OCI-LY3 (cell line): Measurements from ENCODE around the gene BICDL1.

Source experiments
- H2AFZ ChIP-seq: fragments of 200-600, 300-600 bp; shearing (Covaris generic); 2 replicates; pipeline ENCODE4 v1.6.0; 2014; ENCODE audit warnings: antibody characterized with exemption, low read depth, low read length
- H3K27ac ChIP-seq: fragments of 200-600, 300-600 bp; sonication (generic); 2 replicates; pipeline ENCODE4 v1.5.1; 2014; ENCODE audit warnings: mild to moderate bottlenecking, low read length, moderate library complexity, mixed read lengths
- H3K27me3 ChIP-seq: fragments of 200-600, 300-600 bp; sonication (generic); 2 replicates; pipeline ENCODE4 v1.6.1; 2014; ENCODE audit warnings: low read depth, low read length, mixed read lengths
- H3K36me3 ChIP-seq: fragments of 200-600, 300-600 bp; sonication (generic); replicated peaks from 2 replicates; pipeline ENCODE3; 2014; ENCODE audit warnings: low read depth, low read length, mixed read lengths
- H3K4me1 ChIP-seq: fragments of 300-600, 200-600 bp; sonication (generic); 2 replicates; pipeline ENCODE4 v1.6.1; 2014; ENCODE audit warnings: low read length, mixed read lengths
- H3K4me2 ChIP-seq: fragments of 200-600, 300-600 bp; sonication (generic); 2 replicates; pipeline ENCODE4 v1.6.1; 2014; ENCODE audit warnings: low read length, mixed read lengths
- H3K4me3 ChIP-seq: fragments of 300-600, 200-600 bp; sonication (generic); 2 replicates; pipeline ENCODE4 v1.5.1; 2014; ENCODE audit warnings: antibody characterized with exemption, mild to moderate bottlenecking, low read length, moderate library complexity
- H3K79me2 ChIP-seq: fragments of 300-600, 200-600 bp; shearing (Covaris generic); 2 replicates; pipeline ENCODE4 v1.6.1; 2014; ENCODE audit warnings: mild to moderate bottlenecking, low read length, mixed read lengths
- H3K9ac ChIP-seq: fragments of 300-600, 200-600 bp; shearing (Covaris generic); 2 replicates; pipeline ENCODE4 v1.6.0; 2014; ENCODE audit warnings: mild to moderate bottlenecking, low read length, moderate library complexity
- H3K9me3 ChIP-seq: fragments of 200-600, 300-600 bp; shearing (Covaris generic); 2 replicates; pipeline ENCODE4 v1.6.1; 2014; ENCODE audit warnings: low read length, mixed read lengths; ENCODE audit not compliant: insufficient read depth
- H4K20me1 ChIP-seq: fragments of 200-600, 300-600 bp; sonication (generic); 2 replicates; pipeline ENCODE4 v1.6.1; 2016; ENCODE audit warnings: low read length, mixed read lengths; ENCODE audit not compliant: insufficient read depth
- EZH2phosphoT487 ChIP-seq: fragments of 200-600 bp; shearing (Covaris generic); IDR thresholded peaks from 2 replicates; pipeline ENCODE4 v1.6.1; 2018; ENCODE audit warnings: antibody characterized with exemption, mixed run types, low read depth
- TF ChIP-seq, protein P1 (sequence below): fragments of 200-600, 300-600 bp; sonication (generic); IDR thresholded peaks from 2 replicates; pipeline ENCODE4 v1.5.1; 2014; ENCODE audit warnings: antibody characterized with exemption, low read length, low read depth

Gene BICDL1

DNA sequence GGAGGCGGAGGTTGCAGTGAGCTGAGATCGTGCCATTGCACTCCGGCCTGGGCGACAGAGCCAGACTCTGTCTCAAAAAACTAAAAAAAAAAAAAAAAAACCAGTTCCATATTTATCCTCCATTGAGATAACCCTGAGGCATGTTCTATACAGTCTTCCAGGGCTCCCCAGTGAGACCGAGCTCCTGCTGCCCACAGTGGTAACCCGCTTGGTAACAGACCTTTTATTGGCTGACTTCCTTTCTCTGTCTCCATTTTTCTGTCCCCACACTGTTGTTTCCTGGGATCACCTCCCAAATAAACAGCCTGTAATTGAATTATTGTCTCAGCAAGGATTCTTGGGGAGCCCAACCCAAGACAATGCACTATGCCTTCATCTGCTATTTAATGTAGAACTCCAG lies 42.8 kb upstream of the BICDL1 start:
- no peak for TF ChIP-seq EZH2phosphoT487
- TF ChIP-seq, protein P1, sequence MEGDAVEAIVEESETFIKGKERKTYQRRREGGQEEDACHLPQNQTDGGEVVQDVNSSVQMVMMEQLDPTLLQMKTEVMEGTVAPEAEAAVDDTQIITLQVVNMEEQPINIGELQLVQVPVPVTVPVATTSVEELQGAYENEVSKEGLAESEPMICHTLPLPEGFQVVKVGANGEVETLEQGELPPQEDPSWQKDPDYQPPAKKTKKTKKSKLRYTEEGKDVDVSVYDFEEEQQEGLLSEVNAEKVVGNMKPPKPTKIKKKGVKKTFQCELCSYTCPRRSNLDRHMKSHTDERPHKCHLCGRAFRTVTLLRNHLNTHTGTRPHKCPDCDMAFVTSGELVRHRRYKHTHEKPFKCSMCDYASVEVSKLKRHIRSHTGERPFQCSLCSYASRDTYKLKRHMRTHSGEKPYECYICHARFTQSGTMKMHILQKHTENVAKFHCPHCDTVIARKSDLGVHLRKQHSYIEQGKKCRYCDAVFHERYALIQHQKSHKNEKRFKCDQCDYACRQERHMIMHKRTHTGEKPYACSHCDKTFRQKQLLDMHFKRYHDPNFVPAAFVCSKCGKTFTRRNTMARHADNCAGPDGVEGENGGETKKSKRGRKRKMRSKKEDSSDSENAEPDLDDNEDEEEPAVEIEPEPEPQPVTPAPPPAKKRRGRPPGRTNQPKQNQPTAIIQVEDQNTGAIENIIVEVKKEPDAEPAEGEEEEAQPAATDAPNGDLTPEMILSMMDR, result no peak
- Histone ChIP-seq H3K9ac (no peak overlapping the region), H3K79me2 (no peaks in the 10 kb centered on the region), H3K9me3 (no peaks in the 10 kb centered on the region), H3K4me1 (no peaks in the 10 kb centered on the region), H3K4me2 (no peak overlapping the region), H4K20me1 (no peaks in the 10 kb centered on the region), H2AFZ (no peak overlapping the region), H3K27ac (no peak overlapping the region), H3K36me3 (no peaks in the 10 kb centered on the region), H3K27me3 (0 out of 2 replicates have a peak, but pooled peaks cover 3% of the 10 kb centered on the region), H3K4me3 (no peak overlapping the region)

DNA sequence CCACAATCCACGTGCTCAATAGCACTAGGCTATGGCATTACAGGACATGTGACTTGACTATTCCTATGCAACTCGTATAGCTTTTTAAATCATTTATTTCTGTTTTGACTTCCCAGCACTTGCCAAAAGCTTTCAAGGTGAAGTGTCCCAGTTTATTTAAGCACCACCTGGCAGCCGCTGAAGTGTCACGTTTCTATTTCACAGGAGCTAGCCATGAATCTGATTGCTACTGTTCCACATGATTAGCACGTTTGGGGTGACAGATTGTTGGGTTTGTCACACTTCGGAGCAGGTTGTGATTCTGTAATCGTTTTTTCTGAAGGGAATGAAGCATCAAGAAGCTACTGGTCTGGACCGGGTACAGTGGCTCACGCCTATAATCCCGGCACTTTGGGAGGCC lies 39.9 kb upstream of the BICDL1 start:
- Histone ChIP-seq H3K4me1 (no peaks in the 10 kb centered on the region), H3K79me2 (no peaks in the 10 kb centered on the region), H3K27ac (no peak overlapping the region), H3K36me3 (no peaks in the 10 kb centered on the region), H3K4me2 (no peak overlapping the region), H2AFZ (no peak overlapping the region), H3K9ac (no peak overlapping the region), H4K20me1 (no peaks in the 10 kb centered on the region), H3K4me3 (no peak overlapping the region), H3K27me3 (0 out of 2 replicates have a peak, but pooled peaks cover 9% of the 10 kb centered on the region), H3K9me3 (no peaks in the 10 kb centered on the region)
- TF ChIP-seq EZH2phosphoT487, result no peak
- TF ChIP-seq, protein P1, result no peak

DNA sequence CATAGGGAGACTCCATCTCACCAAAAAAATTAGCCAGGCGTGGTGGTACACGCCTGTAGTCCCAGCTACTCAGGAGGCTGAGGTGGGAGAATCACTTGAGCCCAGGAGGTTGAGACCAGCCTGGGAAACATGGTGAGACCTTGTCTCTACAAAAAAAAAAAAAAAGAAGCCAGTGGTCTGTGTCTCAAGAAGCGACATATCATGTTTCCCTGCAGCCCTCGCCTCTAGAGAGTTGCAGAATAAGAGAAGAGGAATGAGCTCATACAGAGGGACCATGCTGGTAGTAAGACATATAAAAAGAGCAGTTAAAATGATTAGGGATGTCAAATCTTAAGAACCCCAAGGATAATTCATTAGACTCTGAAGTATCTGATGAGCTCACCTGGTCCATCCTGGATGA lies 39.4 kb upstream of the BICDL1 start:
- Histone ChIP-seq H3K27me3 (0 out of 2 replicates have a peak, but pooled peaks cover 9% of the 10 kb centered on the region), H3K79me2 (no peaks in the 10 kb centered on the region), H3K36me3 (no peaks in the 10 kb centered on the region), H3K27ac (no peak overlapping the region), H3K4me1 (no peaks in the 10 kb centered on the region), H2AFZ (no peak overlapping the region), H3K4me2 (no peak overlapping the region), H3K4me3 (no peak overlapping the region), H4K20me1 (no peaks in the 10 kb centered on the region), H3K9me3 (no peaks in the 10 kb centered on the region), H3K9ac (no peak overlapping the region)
- no peak for TF ChIP-seq EZH2phosphoT487
- TF ChIP-seq, protein P1, result no peak

- Histone ChIP-seq H3K9ac (no peak overlapping the region), H3K27me3 (0 out of 2 replicates have a peak, but pooled peaks cover 6% of the 10 kb centered on the region), H2AFZ (no peak overlapping the region), H3K4me3 (no peak overlapping the region), H3K27ac (no peak overlapping the region), H3K4me2 (no peak overlapping the region), H3K79me2 (no peaks in the 10 kb centered on the region), H3K36me3 (no peaks in the 10 kb centered on the region), H3K9me3 (peaks cover 20% of the 10 kb centered on the region), H4K20me1 (no peaks in the 10 kb centered on the region), H3K4me1 (no peaks in the 10 kb centered on the region)
- no peak for TF ChIP-seq EZH2phosphoT487
- TF ChIP-seq, protein P1, result no peak
Observed at GRCh38 chr12:119956047-119956446, 33.0 kb upstream of the BICDL1 start.
